ENCODE results near the gene SKIDA1.

GRCh38 chr10:21513405-21513788 is 12.1 kb downstream of the SKIDA1 start:
- TF ChIP-seq EP300 (IDR thresholded peaks at IDR 0.05) (no peak), POLR2A (IDR thresholded peaks at IDR 0.05) (no peak), CTCF (IDR thresholded peaks at IDR 0.05) (no peak), POLR2AphosphoS5 (IDR thresholded peaks at IDR 0.05) (no peak)
